H1 (cell line): ENCODE measurements around the gene COL26A1. TPM values are rescaled to one million over a fixed set of nuclear protein-coding genes. Genes with fewer than 3 reads are reported as not detected.

ENCODE experiments used
- CTCF ChIA-PET: fragments of 300-600 bp; sonication (Branson Sonifier 250); formaldehyde crosslinking; loops from one replicate; lab custom pipeline; 2021; ENCODE audit not compliant: partially characterized antibody; lab: Charles Lee
- POLR2A ChIA-PET: fragments of 300-600 bp; sonication (Branson Sonifier 250); formaldehyde crosslinking; loops from one replicate; lab custom pipeline; 2021; ENCODE audit warnings: inconsistent platforms; ENCODE audit not compliant: partially characterized antibody; lab: Charles Lee
- DNase-seq, 2 experiments: peaks; one replicate each; pipeline versions ENCODE4 v3.0.0 to v3.0.0-alpha.2; 2010 to 2022; ENCODE audit warnings: low spot score in 2 of 2, low read depth in 1 of 2, mixed read lengths in 1 of 2
- FAIRE-seq: peaks from 2 replicates; lab custom pipeline; 2011; peaks lifted over from hg19 to GRCh38; lab: Jason Lieb, UNC
- H2AFZ ChIP-seq: 2 replicates; pipeline ENCODE4 v1.8.1; 2012; ENCODE audit warnings: low read length, inconsistent platforms
- H2AK5ac ChIP-seq: 2 replicates; pipeline ENCODE4 v1.6.1; 2013; ENCODE audit warnings: low read depth, low read length
- H2BK120ac ChIP-seq: replicated peaks from 2 replicates; pipeline ENCODE3; 2013; ENCODE audit warnings: low read depth, low read length, inconsistent platforms
- H2BK12ac ChIP-seq: 2 replicates; pipeline ENCODE4 v1.6.1; 2013; ENCODE audit warnings: low read depth, low read length
- H2BK15ac ChIP-seq: 2 replicates; pipeline ENCODE4 v1.6.1; 2013; ENCODE audit warnings: low read length
- H2BK20ac ChIP-seq: 2 replicates; pipeline ENCODE4 v1.6.1; 2013; ENCODE audit warnings: low read length
- H2BK5ac ChIP-seq: 2 replicates; pipeline ENCODE4 v1.6.1; 2013; ENCODE audit warnings: low read depth, low read length
- H3K14ac ChIP-seq: 2 replicates; pipeline ENCODE4 v1.6.1; 2013; ENCODE audit warnings: inconsistent platforms; ENCODE audit not compliant: insufficient read length
- H3K18ac ChIP-seq: 2 replicates; pipeline ENCODE4 v1.6.1; 2013; ENCODE audit warnings: low read length; ENCODE audit errors: extremely low read depth
- H3K23ac ChIP-seq: 2 replicates; pipeline ENCODE4 v1.6.1; 2013; ENCODE audit warnings: inconsistent platforms; ENCODE audit not compliant: insufficient read length
- H3K23me2 ChIP-seq: 2 replicates; pipeline ENCODE4 v1.6.1; 2013; ENCODE audit warnings: low read depth, low read length
- H3K27ac ChIP-seq: 2 replicates; pipeline ENCODE4 v1.6.1; 2011; ENCODE audit warnings: low read depth, low read length, inconsistent platforms
- H3K27me3 ChIP-seq, 4 experiments: replicated peaks in 1 of 4; 1 replicate in 1 of 4; 2 replicates in 3 of 4; pipeline versions ENCODE4 v1.6.1 to v1.8.1; 2011 to 2013; ENCODE audit warnings: low read length in 3 of 4, mild to moderate bottlenecking in 3 of 4, inconsistent platforms in 2 of 4, mixed read lengths in 2 of 4, moderate library complexity in 1 of 4; ENCODE audit not compliant: control insufficient read depth in 3 of 4, insufficient read depth in 3 of 4; ENCODE audit errors: extremely low read depth in 1 of 4
- H3K36me3 ChIP-seq, 4 experiments: 2 replicates each; pipeline versions ENCODE4 v1.6.1 to v1.8.1; 2011 to 2013; ENCODE audit warnings: mild to moderate bottlenecking in 4 of 4, low read length in 3 of 4, moderate library complexity in 2 of 4, control low read depth in 1 of 4, inconsistent platforms in 1 of 4; ENCODE audit not compliant: insufficient read depth in 4 of 4, control insufficient read depth in 2 of 4
- H3K4ac ChIP-seq: replicated peaks from 2 replicates; pipeline ENCODE3; 2013; ENCODE audit warnings: low read length, low read depth, mixed read lengths, inconsistent platforms; ENCODE audit not compliant: insufficient read length
- H3K4me1 ChIP-seq, 4 experiments: replicated peaks in 1 of 4; 1 replicate in 1 of 4; 2 replicates in 3 of 4; pipeline versions ENCODE4 v1.6.1 to v1.8.1; 2011 to 2013; ENCODE audit warnings: low read length in 3 of 4, inconsistent platforms in 2 of 4, mixed read lengths in 1 of 4; ENCODE audit not compliant: insufficient read depth in 4 of 4, control insufficient read depth in 3 of 4
- H3K4me2 ChIP-seq, 2 experiments: 2 replicates each; pipeline versions ENCODE4 v1.6.1 to v1.8.1; 2011 to 2013; ENCODE audit warnings: low read depth in 2 of 2, low read length in 2 of 2, control low read depth in 1 of 2, inconsistent platforms in 1 of 2, mild to moderate bottlenecking in 1 of 2; ENCODE audit not compliant: insufficient read depth in 1 of 2
- H3K4me3 ChIP-seq, 4 experiments: fragments of 200-600, 300-600 bp in 1 of 4; sonication (generic), shearing (Covaris generic), sonication (Bioruptor Twin) in 1 of 4; 2 replicates each; pipeline versions ENCODE4 v1.5.1 to v1.8.1; 2011 to 2016; ENCODE audit warnings: low read length in 4 of 4, low read depth in 3 of 4, control low read depth in 2 of 4, inconsistent platforms in 2 of 4, mild to moderate bottlenecking in 2 of 4, mixed read lengths in 1 of 4, moderate library complexity in 1 of 4; ENCODE audit not compliant: insufficient read depth in 2 of 4; ENCODE audit errors: extremely low read depth in 1 of 4
- H3K56ac ChIP-seq: replicated peaks from 2 replicates; pipeline ENCODE3; 2013; ENCODE audit warnings: low read depth, mild to moderate bottlenecking, mixed read lengths, low read length, inconsistent platforms; ENCODE audit not compliant: insufficient read length
- H3K79me1 ChIP-seq: 2 replicates; pipeline ENCODE4 v1.6.1; 2013; ENCODE audit warnings: low read depth, low read length, control low read depth
- H3K79me2 ChIP-seq, 2 experiments: 2 replicates each; pipeline versions ENCODE4 v1.6.1 to v1.8.1; 2012 to 2013; ENCODE audit warnings: low read length in 2 of 2, mild to moderate bottlenecking in 2 of 2, inconsistent platforms in 1 of 2; ENCODE audit not compliant: insufficient read depth in 2 of 2, control insufficient read depth in 1 of 2
- H3K9ac ChIP-seq, 4 experiments: replicated peaks in 1 of 4; 1 replicate in 1 of 4; 2 replicates in 3 of 4; pipeline versions ENCODE4 v1.6.1 to v1.8.1; 2011 to 2013; ENCODE audit warnings: low read depth in 3 of 4, low read length in 3 of 4, control low read depth in 2 of 4, mild to moderate bottlenecking in 2 of 4, moderate library complexity in 2 of 4, inconsistent platforms in 1 of 4; ENCODE audit errors: extremely low read depth in 1 of 4
- H3K9me3 ChIP-seq, 2 experiments: 2 replicates each; pipeline versions ENCODE4 v1.6.1 to v1.8.1; 2012 to 2013; ENCODE audit warnings: mild to moderate bottlenecking in 2 of 2, moderate library complexity in 2 of 2, control low read depth in 1 of 2, inconsistent platforms in 1 of 2, low read depth in 1 of 2, low read length in 1 of 2, mixed read lengths in 1 of 2; ENCODE audit not compliant: insufficient read depth in 2 of 2
- H4K20me1 ChIP-seq, 2 experiments: replicated peaks in 1 of 2; 2 replicates each; pipeline versions ENCODE3 to v1.8.1; 2011 to 2013; ENCODE audit warnings: inconsistent platforms in 2 of 2, low read length in 2 of 2, mild to moderate bottlenecking in 1 of 2; ENCODE audit not compliant: insufficient read depth in 2 of 2, control insufficient read depth in 1 of 2
- H4K5ac ChIP-seq: 2 replicates; pipeline ENCODE4 v1.6.1; 2013; ENCODE audit warnings: low read length, low read depth, mixed read lengths, inconsistent platforms; ENCODE audit not compliant: insufficient read length
- H4K8ac ChIP-seq: 2 replicates; pipeline ENCODE4 v1.8.0; 2013; ENCODE audit warnings: mild to moderate bottlenecking, moderate library complexity, low read length, inconsistent platforms; ENCODE audit not compliant: insufficient read depth; ENCODE audit errors: extremely low read depth
- H4K91ac ChIP-seq: replicated peaks from 2 replicates; pipeline ENCODE3; 2013; ENCODE audit warnings: low read length, mixed read lengths, inconsistent platforms; ENCODE audit not compliant: insufficient read length
- GABPA ChIP-seq: IDR thresholded peaks from 2 replicates; pipeline ENCODE4 v1.6.1; 2011; ENCODE audit warnings: mild to moderate bottlenecking, low read length, moderate library complexity, borderline replicate concordance; ENCODE audit not compliant: insufficient read depth
- JUN ChIP-seq: IDR thresholded peaks from 2 replicates; pipeline ENCODE4 v1.6.1; 2011; ENCODE audit warnings: low read depth, mild to moderate bottlenecking, improper control_type of control experiment, low read length
- MAX ChIP-seq: IDR thresholded peaks from 2 replicates; pipeline ENCODE4 v1.6.1; 2012; ENCODE audit warnings: inconsistent platforms
- NRF1 ChIP-seq: IDR thresholded peaks from 2 replicates; pipeline ENCODE4 v1.6.1; 2011; ENCODE audit warnings: mild to moderate bottlenecking, low read depth, low read length, improper control_type of control experiment
- RAD21 ChIP-seq, 2 experiments: IDR thresholded peaks in 1 of 2; conservative IDR thresholded peaks in 1 of 2; 2 replicates each; pipeline ENCODE4 v1.6.1; 2011; ENCODE audit warnings: low read depth in 2 of 2, low read length in 2 of 2, improper control_type of control experiment in 1 of 2, inconsistent platforms in 1 of 2, mild to moderate bottlenecking in 1 of 2, moderate library complexity in 1 of 2
- SIX5 ChIP-seq: IDR thresholded peaks from 2 replicates; pipeline ENCODE4 v1.6.1; 2011; ENCODE audit warnings: mild to moderate bottlenecking, low read depth, low read length
- WGBS, 2 experiments: shearing (Covaris generic) in 1 of 2; methylation state at CpG; one replicate each; pipeline versions ENCODE4 v1.1.6 to v1.1.7; 2013 to 2015; ENCODE audit warnings: low lambda C conversion rate in 2 of 2, mixed read lengths in 2 of 2, inconsistent platforms in 1 of 2, low coverage in 1 of 2, missing lambda C conversion rate in 1 of 2; ENCODE audit not compliant: insufficient replicate concordance in 2 of 2, insufficient coverage in 1 of 2, insufficient read length in 1 of 2; ENCODE audit errors: extremely low coverage in 1 of 2, missing lambda C conversion rate in 1 of 2; 5-methylcytosine and 5-hydroxymethylcytosine counted together
- polyA plus RNA-seq, 7 experiments: library from polyadenylated mRNA; depleted of rRNA in 3 of 7; stranded (reverse) in 5 of 7; unstranded in 2 of 7; fragments of >200 nt in 5 of 7; fragments of 200-250 nt in 2 of 7; gene quantifications; 1 replicate in 5 of 7; 2 replicates in 1 of 7; 4 replicates in 1 of 7; pipeline versions ENCODE4 v1.2.1 to v1.2.3, GENCODE V29; 2011 to 2013; ENCODE audit warnings: missing spikeins in 2 of 7, mixed read lengths in 2 of 7
- total RNA-seq: library from RNA; stranded (reverse); fragmentation: NEBNext Ultra II Directional; extraction: Animal tissue kit (Norgen Biotek cat#: 25700); gene quantifications from 2 replicates; pipeline ENCODE4 v1.2.1, GENCODE V29; 2021

Gene COL26A1
- total and polyA plus RNA-seq, 2 of the 8 experiments (the other 6 are each of a cell fraction or from before 2014, with no cell fraction given), result 51.1 to 68.8 TPM

GRCh38 chr7:101588131-101588935, 225.7 kb downstream of the COL26A1 start:
- DNase-seq (peak in 1 of 2 experiments; percentile 39), FAIRE-seq (no peak)
- Histone ChIP-seq H2BK5ac (no peak overlapping the region), H3K4me2 (no peak overlapping the region), H2BK12ac (no peak overlapping the region), H3K4ac (no peak overlapping the region), H3K18ac (no peak overlapping the region), H3K4me1 (no peaks in the 10 kb centered on the region), H3K9me3 (peaks cover 0 to 3% of the 10 kb centered on the region in 2 experiments; a peak in 1 of 4 replicates), H3K56ac (no peak overlapping the region), H3K27me3 (no peaks in the 10 kb centered on the region; a peak in 1 of 7 replicates), H2BK20ac (no peak overlapping the region), H3K79me1 (no peaks in the 10 kb centered on the region), H3K23me2 (peaks cover 5% of the 10 kb centered on the region; the same call in 1 of the 2 replicates), H2AFZ (no peak overlapping the region), H3K4me3 (no peak overlapping the region), H3K27ac (no peak overlapping the region), H3K23ac (no peak overlapping the region), H4K91ac (no peak overlapping the region), H2AK5ac (no peak overlapping the region), H4K20me1 (peaks cover 0 to 5% of the 10 kb centered on the region in 2 experiments), H3K14ac (no peak overlapping the region), H4K8ac (peak overlapping the region; percentile 18; the same call in 1 of the 2 replicates), H2BK15ac (no peak overlapping the region), H3K36me3 (no peaks in the 10 kb centered on the region), H3K79me2 (no peaks in the 10 kb centered on the region), H3K9ac (no peak overlapping the region), H4K5ac (no peak overlapping the region), H2BK120ac (no peak overlapping the region)
- CTCF ChIA-PET, result interaction anchor here (0.8 to 5.6 kb wide), 3 partner anchors 10 to 81 kb away, joined by 3 to 23 read pairs (median 5); no protein-coding TSS in a partner anchor
- POLR2A ChIA-PET, result interaction anchor here (2.5 kb wide), 1 partner anchor 13 kb away, joined by 9 read pairs; no protein-coding TSS in a partner anchor
- WGBS, 2 experiments, result 93% methylated on average over 9 of the region's 9 CpGs; no CpG with 5 or more reads in 1 of the 2 experiments
- TF ChIP-seq MAX, result no peak
- no peak for TF ChIP-seq JUN
- TF ChIP-seq SIX5, result no peak
- TF ChIP-seq NRF1, result no peak
- no peak for TF ChIP-seq RAD21 (IDR thresholded peaks at IDR 0.05 in 1 of 2, conservative IDR thresholded peaks at IDR 0.05 in 1 of 2; ENCODE audit: low read depth in 2 of 2, low read length in 2 of 2)
- no peak for TF ChIP-seq GABPA
